AG09319 (cell line): ENCODE measurements around the gene GXYLT2.

ENCODE experiments used
- DNase-seq: peaks from one replicate; pipeline ENCODE4 v3.0.0-alpha.2; 2010; ENCODE audit warnings: low read depth; ENCODE audit errors: extremely low read depth
- TF ChIP-seq, protein P1 (sequence below): IDR thresholded peaks from 2 replicates; pipeline ENCODE4 v1.5.1; 2011; ENCODE audit warnings: low read depth, mild to moderate bottlenecking, inconsistent platforms, low read length, moderate library complexity

Gene GXYLT2, protein sequence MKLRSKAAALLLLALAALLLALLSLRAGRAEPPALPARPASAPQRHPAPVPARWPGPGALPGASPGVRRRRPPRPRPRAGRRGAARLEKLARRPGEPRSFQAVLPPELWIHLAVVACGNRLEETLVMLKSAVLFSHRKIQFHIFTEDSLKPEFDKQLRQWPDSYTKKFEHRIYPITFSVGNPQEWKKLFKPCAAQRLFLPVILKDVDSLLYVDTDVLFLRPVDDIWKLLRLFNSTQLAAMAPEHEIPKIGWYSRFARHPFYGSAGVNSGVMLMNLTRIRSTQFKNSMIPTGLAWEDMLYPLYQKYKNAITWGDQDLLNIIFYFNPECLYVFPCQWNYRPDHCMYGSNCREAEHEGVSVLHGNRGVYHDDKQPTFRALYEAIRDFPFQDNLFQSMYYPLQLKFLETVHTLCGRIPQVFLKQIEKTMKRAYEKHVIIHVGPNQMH

DNA sequence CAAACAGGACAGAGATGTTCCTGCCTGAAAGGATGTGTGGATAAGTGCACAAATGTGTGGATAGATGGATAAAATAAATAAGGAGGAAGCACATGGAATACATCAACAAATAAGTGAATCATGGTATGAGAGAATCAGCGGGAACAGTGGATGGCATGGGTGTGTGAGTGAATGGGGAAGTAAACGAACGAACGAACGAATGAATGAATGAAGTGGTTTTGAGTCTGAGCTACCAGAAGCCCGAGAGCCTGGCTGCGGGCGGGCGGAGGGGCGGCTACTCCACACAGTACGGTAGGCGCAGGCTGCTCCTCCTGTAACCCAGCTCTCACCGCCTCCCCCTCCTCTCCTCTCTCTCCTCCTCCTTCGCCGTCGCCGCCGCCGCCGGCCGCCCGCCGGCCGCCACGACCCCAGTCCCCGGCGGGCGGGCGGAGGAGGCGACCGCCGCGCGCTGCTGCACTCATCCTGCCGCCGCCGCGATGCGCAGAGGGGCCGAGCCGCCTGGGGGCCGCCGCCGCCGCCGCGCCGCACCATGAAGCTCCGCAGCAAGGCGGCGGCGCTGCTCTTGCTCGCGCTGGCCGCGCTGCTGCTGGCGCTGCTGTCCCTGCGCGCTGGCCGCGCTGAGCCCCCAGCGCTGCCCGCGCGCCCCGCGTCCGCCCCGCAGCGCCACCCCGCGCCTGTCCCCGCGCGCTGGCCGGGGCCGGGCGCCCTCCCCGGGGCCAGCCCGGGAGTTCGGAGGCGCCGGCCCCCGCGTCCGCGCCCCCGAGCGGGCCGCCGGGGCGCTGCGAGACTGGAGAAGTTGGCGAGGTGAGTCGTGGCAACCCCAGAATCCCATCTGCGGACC is at the start of gene GXYLT2:
TSS of gene GXYLT2 (plus strand) at position 342 of the 841 bp plus-strand sequence. CDS start at position 530, 188 bp downstream.
- DNase-seq, result no peak
- TF ChIP-seq, protein P1, sequence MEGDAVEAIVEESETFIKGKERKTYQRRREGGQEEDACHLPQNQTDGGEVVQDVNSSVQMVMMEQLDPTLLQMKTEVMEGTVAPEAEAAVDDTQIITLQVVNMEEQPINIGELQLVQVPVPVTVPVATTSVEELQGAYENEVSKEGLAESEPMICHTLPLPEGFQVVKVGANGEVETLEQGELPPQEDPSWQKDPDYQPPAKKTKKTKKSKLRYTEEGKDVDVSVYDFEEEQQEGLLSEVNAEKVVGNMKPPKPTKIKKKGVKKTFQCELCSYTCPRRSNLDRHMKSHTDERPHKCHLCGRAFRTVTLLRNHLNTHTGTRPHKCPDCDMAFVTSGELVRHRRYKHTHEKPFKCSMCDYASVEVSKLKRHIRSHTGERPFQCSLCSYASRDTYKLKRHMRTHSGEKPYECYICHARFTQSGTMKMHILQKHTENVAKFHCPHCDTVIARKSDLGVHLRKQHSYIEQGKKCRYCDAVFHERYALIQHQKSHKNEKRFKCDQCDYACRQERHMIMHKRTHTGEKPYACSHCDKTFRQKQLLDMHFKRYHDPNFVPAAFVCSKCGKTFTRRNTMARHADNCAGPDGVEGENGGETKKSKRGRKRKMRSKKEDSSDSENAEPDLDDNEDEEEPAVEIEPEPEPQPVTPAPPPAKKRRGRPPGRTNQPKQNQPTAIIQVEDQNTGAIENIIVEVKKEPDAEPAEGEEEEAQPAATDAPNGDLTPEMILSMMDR, result no peak

- no peak for DNase-seq
These were observed 48.8 kb upstream of the GXYLT2 start for GRCh38 chr3:72839057-72839456.

DNA sequence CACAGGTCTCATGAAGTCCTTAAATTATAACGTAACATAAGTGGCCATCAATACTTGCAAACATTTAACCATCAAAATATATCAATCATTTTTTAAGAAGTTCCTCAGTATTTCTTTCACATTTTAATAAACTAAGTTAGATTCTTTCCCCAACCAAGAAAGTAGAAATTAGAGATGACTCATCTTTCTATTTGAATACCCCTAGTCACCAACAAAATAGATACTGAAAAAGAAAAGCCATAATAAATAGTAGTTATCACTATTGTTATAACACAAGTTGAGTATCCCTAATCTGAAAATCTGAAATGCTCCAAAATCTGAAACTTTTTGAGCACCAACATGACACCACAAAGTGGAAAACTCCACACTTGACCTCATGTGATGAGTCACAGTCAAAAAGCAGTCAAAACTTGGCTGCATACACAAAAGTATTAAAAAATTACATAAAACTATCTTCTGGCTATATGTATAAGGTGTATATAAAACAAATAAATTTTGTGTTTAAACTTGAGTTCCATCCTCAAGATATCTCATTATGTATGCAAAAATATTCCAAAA is 43.3 kb upstream of the GXYLT2 start:
- TF ChIP-seq, protein P1, result no peak
- no peak for DNase-seq

More at GRCh38 chr3:72839057-72839456, 48.8 kb upstream of the GXYLT2 start:
- TF ChIP-seq, protein P1, result no peak

GRCh38 chr3:72846166-72846565 is 41.7 kb upstream of the GXYLT2 start:
- TF ChIP-seq, protein P1, result no peak
- DNase-seq, result no peak

GRCh38 chr3:72847282-72847681 is 40.6 kb upstream of the GXYLT2 start:
- DNase-seq, result no peak
- TF ChIP-seq, protein P1, result no peak

DNA sequence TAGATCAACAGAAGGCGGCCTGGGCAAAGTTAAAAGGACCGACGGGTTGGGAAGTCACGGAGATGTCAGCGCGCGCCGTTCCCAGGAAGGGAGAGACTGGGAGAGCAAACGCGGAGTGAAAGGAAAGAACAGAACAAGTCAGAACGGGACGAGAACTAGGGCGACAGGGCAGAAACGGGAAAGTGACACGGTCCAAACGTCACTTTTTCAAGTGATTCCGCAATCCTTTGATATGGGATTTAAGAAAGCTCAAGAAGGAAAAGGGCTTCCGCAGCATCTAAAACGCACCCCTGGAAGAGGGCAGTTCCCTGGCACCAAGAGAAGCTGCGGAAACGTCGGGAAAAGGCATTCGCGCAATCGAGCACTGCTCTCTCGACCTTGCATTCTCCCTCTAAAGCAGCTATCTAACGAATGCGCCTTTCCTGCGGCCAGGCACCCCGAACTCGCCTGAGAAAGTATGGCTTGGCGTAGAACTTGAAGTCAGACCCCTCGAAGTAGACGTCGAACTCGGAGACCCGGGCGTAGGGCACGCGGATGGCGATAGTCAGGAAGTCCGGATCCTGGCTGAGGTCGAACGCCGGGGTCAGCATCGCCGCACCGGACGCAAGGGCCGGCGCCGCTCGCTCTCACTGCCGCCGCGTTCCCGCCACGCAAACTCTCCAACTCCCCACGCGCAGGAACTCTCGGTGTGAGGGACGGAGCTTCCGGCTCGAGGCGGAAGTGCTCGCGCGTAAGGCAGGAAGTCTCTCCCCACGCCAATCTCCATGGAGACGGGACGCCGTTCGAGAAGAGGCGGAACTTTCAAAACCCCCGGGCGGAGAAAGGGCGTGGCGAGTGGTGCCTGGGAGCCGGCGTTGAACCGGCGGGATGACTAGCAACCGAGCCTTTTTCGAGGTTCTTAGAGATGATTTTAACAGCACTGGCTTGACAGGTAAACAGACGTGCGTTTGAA is 39.8 kb upstream of the GXYLT2 start, which contains the start of gene SHQ1:
TSS of gene SHQ1 (minus strand) at position 695 of the 952 bp plus-strand sequence. CDS start at position 590, 105 bp downstream.
- DNase-seq, result peak; percentile 84
- TF ChIP-seq, protein P1, result no peak
